Left colon (tissue), 2 donors: ENCODE results near the gene REEP1. TPM values are rescaled to one million over a fixed set of nuclear protein-coding genes. Genes with fewer than 3 reads are reported as not detected.

Source experiments
- ATAC-seq: fragments of 200-7000 bp; cut with Tn5 transposase; one replicate; pipeline ENCODE4 v1.9.1; 2020; ENCODE audit warnings: mild to moderate bottlenecking, moderate library complexity
- DNase-seq, 2 donors: peaks; one replicate each; pipeline ENCODE4 v3.0.0-alpha.2; 2020
- intact Hi-C, 2 donors: fragments of 100-400 bp; cut with DNase I in 1 of 2; cut with micrococcal nuclease in 1 of 2; formaldehyde crosslinking; loops; one replicate each; pipeline versions ENCODE4 v1.11.2 to v1.14.0; 2022; cut with DNase I, micrococcal nuclease
- total RNA-seq, 2 donors: library from RNA; stranded (reverse); fragmentation: NEBNext Ultra II Directional; extraction: Animal tissue kit (Norgen Biotek cat#: 25700); gene quantifications; one replicate each; pipeline ENCODE4 v1.2.1, GENCODE V29; 2021
- donor health status: DM: no; HTN: no; CAD: no.
- donor health status: DM: yes; HTN: yes; CAD: no.

REEP1 gene
- total RNA-seq, 2 donors from 2014 or later = 4.2 to 7.1 TPM

GRCh38 chr2:86292571-86293515 is 44.6 kb downstream of the REEP1 start:
- DNase-seq (no peak), ATAC-seq (no peak)
- intact Hi-C loops = no loop called here

- intact Hi-C loops = no loop called here
- ATAC-seq (no peak), DNase-seq (no peak)
These were observed 46.1 kb downstream of the REEP1 start for GRCh38 chr2:86291328-86291662.

GRCh38 chr2:86290596-86291327 is 46.7 kb downstream of the REEP1 start:
- intact Hi-C loops = no loop called here

GRCh38 chr2:86286516-86286915 is 50.9 kb downstream of the REEP1 start:
- no peak for ATAC-seq
- no peak for DNase-seq
- intact Hi-C loops = no loop called here

More at GRCh38 chr2:86290596-86291327, 46.7 kb downstream of the REEP1 start:
- DNase-seq (no peak), ATAC-seq (no peak)

GRCh38 chr2:86285981-86286380 is 51.4 kb downstream of the REEP1 start:
- intact Hi-C loops = no loop called here
- DNase-seq = no peak

GRCh38 chr2:86285571-86285970 is 51.9 kb downstream of the REEP1 start:
- intact Hi-C loops = no loop called here
- ATAC-seq (no peak), DNase-seq (no peak)

More at GRCh38 chr2:86285981-86286380, 51.4 kb downstream of the REEP1 start:
- ATAC-seq = no peak

GRCh38 chr2:86284987-86285386 is 52.4 kb downstream of the REEP1 start:
- no peak for DNase-seq
- intact Hi-C loops = no loop called here
- no peak for ATAC-seq

GRCh38 chr2:86284401-86284841 is 53.0 kb downstream of the REEP1 start:
- ATAC-seq (no peak), DNase-seq (no peak)
- intact Hi-C loops = no loop called here

GRCh38 chr2:86283411-86284030 is 53.9 kb downstream of the REEP1 start:
- ATAC-seq = no peak
- intact Hi-C loops = no loop called here
- DNase-seq = no peak

GRCh38 chr2:86281066-86281700 is 56.2 kb downstream of the REEP1 start:
- ATAC-seq = no peak
- intact Hi-C loops = no loop called here
- no peak for DNase-seq

- ATAC-seq = peak; percentile 15
- intact Hi-C loops = no loop called here
- peak in 1 of 2 donors; percentile 56 for DNase-seq
These were observed 57.2 kb downstream of the REEP1 start for GRCh38 chr2:86280191-86280667.

GRCh38 chr2:86275962-86276361 is 61.5 kb downstream of the REEP1 start:
- no peak for ATAC-seq
- DNase-seq = no peak
- intact Hi-C loops = no loop called here

GRCh38 chr2:86275384-86275799 is 62.0 kb downstream of the REEP1 start:
- intact Hi-C loops = no loop called here
- ATAC-seq (peak; percentile 86), DNase-seq (peak; percentile 41 to 46)

GRCh38 chr2:86274918-86275275 is 62.5 kb downstream of the REEP1 start:
- DNase-seq (peak; percentile 79 to 86), ATAC-seq (peak; percentile 94)
- intact Hi-C loops = no loop called here

- ATAC-seq (no peak), DNase-seq (no peak)
These were observed 63.0 kb downstream of the REEP1 start for GRCh38 chr2:86274265-86274917.

GRCh38 chr2:86272111-86272510 is 65.3 kb downstream of the REEP1 start:
- no peak for DNase-seq
- intact Hi-C loops = no loop called here

More at GRCh38 chr2:86274265-86274917, 63.0 kb downstream of the REEP1 start:
- intact Hi-C loops = no loop called here

GRCh38 chr2:86271248-86271647 is 66.2 kb downstream of the REEP1 start:
- ATAC-seq (no peak), DNase-seq (no peak)
- intact Hi-C loops = no loop called here

More at GRCh38 chr2:86272111-86272510, 65.3 kb downstream of the REEP1 start:
- ATAC-seq = no peak

GRCh38 chr2:86263956-86264355 is 73.5 kb downstream of the REEP1 start:
- ATAC-seq (no peak), DNase-seq (no peak)
- intact Hi-C loops = no loop called here
